Right renal cortex interstitium (tissue), 3 donors: ENCODE results near the gene CFAP46. TPM values are rescaled to one million over a fixed set of nuclear protein-coding genes. Genes with fewer than 3 reads are reported as not detected.
"Not testable (repeated sequence)": the region's sequence is repeated elsewhere in the genome, so short reads cannot be mapped to it uniquely, and the experiment has no call there.

ENCODE experiments used
- DNase-seq, 3 donors: peaks; one replicate each; pipeline ENCODE4 v3.0.0-alpha.2; 2013; ENCODE audit warnings: low read depth in 3 of 3, low spot score in 2 of 3
- polyA plus RNA-seq, 3 donors: library from polyadenylated mRNA; unstranded; fragments of 120-200 nt; gene quantifications; one replicate each; pipeline ENCODE4 v1.2.1, GENCODE V29; 2013; ENCODE audit not compliant: insufficient read length in 3 of 3

CFAP46 gene
- polyA plus RNA-seq, 3 donors, result 6.1 to 7.8 (median 6.7) TPM

DNA sequence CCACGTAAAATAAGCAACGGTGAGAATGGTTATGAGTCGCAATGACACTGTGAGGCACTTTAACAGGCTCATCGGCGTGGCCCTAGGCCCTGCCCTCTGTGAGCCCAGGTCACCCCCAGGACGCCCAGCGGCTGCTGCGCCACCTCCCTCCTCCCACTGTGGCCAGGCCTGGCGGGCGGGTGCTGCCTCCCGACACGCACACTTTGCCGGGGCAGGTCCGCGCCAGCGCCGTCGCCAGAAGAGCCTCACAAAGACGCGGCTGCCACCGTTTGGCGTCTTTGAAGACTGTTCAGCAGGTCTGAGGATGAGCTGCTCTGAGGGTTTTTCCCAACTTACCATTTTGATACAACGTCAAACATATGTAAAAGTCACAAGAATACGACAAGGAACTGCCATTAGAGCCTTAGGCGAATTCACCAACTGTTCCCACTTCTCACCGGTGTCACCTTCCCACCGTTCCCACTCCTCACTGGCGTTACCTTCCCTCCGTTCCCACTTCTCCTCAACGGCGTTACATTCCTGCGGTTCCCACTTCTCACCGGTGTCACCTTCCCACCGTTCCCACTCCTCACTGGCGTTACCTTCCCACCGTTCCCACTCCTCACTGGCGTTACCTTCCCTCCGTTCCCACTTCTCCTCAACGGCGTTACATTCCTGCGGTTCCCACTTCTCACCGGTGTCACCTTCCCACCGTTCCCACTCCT, 22.5 kb upstream of the CFAP46 start:
- not testable (repeated sequence) for DNase-seq

DNA sequence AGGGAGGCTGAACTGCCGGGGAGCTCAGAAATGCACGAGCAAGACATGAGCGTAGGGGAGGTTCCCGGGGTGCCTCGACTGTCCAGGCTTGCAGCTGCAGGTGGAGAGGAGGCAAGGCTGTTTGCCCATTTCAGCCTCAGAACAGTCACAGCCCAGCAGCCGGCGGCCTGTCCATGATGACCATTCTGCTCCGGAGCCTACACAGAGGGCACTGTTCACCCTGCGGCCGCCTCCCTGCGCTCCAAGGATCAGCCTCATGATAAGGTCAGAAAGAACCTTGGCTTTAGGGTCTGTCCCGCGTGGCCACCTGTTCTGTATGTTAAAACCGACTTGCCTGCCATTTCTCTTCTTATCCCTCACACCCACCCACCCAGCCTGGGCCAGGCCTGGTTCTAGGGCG, 21.9 kb upstream of the CFAP46 start:
- no peak for DNase-seq

DNA sequence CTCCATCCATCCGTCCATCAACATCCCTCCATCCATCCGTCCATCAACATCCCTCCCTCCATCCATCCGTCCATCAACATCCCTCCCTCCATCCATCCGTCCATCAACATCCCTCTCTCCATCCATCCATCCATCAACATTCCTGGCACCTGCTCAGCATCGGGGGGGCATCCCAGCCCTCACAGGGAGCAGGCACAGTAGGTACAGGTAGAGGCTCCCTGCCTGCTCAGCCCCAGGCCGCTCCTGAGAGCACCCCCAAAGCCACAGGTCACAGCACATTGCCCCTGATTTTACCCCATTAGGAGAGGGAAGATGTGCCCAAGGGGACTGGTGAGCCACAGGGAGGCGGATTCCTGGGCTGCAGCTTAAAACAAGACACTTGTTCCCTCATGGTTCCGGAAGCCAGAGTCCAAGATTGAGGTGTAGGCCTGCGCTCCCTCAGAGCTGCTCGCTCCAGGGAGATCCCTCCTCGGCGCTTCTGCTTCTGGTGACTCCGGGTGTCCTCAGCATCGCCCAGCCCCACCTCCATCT, 21.1 kb upstream of the CFAP46 start:
- DNase-seq, result no peak

DNA sequence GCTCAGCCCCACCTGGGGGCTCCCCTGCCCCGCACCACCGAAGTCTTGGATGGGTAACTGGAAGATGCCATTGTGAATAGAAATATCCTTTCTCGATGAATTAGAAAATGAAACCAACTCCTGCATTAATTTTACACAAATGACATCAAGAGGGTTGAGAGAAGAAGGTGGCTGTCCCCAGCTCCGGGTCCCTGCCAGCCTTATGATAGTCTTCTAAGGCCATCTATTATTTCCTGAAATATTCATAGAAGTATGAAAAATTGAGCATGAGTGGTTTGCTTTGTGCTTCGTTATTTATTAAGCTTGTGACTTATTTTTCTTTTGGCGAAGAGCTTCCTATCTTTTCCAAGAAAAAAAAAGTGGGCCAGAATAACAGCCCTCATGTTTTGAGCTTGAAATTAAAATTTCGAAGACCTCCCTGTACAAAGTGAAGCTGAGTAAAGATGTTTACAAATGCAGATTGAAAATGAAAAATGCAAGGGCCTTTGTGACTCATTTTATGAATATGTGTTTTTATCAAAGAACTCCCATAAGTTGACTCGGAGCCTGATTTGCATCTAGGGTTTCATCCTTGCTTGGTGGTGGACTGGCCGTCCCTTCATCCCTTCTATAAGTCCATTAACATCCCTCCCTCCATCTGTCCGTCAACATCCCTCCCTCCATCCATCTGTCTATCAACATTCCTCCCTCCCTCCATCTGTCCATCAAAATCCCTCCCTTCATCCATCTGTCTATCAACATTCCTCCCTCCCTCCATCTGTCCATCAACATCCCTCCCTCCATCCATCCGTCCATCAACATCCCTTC, 20.5 kb upstream of the CFAP46 start:
- DNase-seq, result no peak

DNA sequence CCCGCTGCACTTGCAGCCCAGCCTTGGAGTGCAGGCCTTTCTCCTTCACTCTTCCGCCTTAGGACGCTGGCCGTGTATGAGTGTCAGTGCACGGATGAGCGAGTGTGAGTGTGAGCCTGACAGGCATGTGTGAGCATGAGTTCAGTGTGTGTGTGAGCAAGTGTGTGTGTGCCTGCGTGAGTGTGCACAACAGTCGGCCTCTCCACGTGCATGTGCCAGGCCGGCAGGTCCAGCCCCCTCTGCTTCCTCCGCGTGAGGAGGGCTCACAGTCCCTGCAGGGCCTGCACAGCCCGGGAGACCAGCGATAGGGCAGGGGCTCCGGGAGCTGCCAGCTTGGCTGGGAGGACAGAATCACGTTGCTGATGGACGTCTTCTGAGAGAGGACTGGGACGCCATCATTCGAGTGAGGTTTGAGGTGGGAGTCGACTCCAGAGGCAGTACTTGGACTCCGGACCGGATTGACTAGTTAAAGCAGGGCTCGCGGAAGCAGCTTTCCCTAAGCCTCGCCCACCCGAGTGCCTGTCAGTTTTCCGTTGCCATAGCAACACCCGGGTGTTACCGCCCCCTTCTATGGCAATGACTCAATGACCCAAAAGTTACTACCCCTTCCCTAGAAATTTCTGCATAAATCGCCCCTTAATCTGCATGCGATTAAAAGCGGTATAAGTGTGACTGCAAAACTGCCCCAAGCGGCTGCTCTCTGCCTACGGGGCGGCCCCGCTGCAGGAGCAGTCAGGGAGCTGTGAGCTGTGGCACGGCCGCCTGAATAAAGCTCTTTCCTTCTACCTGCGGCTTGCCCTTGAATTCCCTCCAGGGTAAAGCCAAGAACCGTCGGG, 19.6 kb upstream of the CFAP46 start:
- peak; percentile 74 to 81 (median 75) for DNase-seq

DNA sequence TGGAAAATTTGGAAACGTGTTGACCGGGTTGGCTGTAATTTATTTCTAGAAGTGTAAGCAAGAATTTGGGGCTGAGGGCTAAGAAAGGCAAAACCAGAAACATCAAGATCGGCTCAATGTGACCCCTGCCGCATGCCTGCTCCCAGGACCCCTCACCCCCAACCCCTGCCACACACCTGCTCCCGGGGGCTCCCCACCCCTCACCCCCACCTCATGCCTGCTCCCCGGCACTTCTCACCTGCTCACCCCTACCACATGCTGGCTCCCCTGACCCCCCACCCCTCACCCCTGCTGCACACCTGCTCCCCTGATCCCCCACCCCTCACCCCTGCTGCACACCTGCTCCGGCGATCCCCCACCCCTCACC, 19.0 kb upstream of the CFAP46 start:
- DNase-seq, result no peak

DNA sequence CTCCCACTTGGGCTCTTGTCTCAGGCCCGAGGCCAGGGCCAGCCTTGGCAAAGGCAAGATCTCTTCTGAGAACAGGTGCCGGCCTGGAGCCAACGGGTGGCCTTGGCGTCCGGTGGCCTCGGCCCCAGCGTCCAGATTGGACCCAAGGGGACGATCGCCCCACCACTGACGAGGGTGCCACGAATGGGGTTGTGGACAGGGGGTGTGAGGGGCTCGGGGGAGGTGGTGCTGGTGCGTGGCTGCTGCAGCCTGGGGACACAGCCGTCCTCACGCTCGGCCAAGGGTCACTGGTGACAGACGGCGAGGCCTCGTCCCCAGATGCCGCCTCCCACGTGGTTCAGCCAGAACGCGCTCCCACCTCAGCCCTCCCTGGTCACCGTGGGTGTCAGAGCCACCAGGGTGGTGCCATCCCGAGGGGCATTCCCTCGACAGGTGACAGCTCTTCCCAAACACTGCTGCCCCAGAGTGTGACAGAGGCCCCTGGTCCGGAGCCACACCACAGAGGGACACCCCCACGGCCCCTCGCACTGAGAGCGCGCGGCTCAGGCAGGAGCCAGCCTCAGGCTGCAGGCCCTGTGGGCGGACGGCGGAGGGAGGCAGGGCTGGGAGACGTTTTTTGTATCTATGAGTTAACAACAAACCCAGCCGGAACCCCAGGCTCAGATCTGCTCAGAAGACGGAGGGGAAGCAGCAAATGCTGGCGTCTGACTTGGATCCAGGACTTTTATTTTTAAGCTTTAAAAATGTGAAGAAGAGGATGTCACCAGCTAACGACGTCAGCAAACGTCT, 18.5 kb upstream of the CFAP46 start:
- DNase-seq, result no peak

DNA sequence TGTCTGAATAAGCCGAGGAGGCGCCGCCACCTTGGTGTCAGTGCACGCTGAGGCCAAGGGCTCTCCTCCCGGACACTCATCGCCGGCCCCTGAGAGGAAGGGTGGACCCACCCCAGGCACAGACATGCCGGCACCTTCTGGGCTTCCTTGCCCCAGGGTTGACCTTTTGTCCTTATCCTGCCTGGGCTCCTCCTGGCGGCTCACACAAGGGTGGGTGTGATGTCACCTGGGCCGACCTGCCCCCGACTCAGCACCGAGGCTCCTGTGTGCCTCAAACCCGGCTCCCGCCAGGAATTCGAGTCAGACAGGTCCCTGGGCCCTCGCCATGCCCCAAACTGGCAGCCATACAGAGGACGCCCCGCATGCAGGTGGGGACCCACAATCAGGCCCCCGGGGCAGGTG, 17.7 kb upstream of the CFAP46 start:
- DNase-seq, result no peak

DNA sequence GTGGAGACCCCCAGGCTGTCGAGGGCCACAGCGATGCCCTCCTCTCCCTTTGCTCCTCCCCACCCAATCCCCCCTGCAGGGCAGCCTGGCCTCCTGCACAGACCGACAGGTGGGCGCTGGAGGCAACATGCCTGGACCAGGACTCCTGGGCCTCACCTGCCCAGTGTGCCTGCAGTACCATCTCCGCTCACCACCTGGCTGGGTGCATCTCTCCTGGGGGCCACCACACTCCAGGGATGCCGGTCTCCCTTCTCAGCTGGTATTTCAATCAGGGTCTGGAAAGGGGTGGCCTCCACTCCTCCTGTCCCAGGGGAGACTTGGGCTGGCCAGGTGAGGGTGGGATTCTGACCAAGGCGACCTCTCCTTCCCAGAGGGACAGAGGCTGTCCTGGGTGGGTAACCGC, 17.2 kb upstream of the CFAP46 start:
- no peak for DNase-seq

DNA sequence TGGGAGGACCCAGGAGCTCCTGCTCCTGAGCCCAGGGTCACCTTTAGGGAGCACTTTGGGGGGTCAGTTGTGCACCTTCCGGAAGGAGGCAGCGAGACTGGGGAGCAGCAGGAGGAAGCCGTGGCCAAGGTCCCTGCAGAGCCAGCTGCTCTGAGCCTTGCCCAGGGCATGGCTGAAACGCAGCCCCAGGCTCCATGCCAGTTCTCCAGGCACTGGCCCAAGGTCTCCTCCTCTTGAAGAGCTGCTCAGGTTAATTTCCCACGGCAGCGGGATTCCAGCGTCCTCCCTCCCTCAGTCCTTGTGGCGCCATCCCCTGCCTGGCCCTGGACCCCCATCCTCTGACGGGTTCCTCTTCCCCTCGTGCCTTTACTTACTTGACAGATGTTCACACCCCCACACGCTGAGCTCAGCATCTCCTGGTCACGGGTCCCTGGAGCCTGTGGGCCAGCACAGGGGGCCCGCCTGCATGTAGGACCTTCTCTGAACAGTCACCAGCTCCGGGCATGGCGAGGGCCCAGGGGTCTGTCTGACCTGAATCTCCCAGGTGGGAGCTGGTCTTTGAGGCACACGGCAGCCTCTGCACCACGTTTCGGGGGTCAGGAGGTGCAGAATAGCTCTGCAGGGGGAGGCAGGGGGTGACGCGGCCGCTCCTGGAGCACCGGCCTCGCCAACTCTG, 16.7 kb upstream of the CFAP46 start:
- no peak for DNase-seq

DNA sequence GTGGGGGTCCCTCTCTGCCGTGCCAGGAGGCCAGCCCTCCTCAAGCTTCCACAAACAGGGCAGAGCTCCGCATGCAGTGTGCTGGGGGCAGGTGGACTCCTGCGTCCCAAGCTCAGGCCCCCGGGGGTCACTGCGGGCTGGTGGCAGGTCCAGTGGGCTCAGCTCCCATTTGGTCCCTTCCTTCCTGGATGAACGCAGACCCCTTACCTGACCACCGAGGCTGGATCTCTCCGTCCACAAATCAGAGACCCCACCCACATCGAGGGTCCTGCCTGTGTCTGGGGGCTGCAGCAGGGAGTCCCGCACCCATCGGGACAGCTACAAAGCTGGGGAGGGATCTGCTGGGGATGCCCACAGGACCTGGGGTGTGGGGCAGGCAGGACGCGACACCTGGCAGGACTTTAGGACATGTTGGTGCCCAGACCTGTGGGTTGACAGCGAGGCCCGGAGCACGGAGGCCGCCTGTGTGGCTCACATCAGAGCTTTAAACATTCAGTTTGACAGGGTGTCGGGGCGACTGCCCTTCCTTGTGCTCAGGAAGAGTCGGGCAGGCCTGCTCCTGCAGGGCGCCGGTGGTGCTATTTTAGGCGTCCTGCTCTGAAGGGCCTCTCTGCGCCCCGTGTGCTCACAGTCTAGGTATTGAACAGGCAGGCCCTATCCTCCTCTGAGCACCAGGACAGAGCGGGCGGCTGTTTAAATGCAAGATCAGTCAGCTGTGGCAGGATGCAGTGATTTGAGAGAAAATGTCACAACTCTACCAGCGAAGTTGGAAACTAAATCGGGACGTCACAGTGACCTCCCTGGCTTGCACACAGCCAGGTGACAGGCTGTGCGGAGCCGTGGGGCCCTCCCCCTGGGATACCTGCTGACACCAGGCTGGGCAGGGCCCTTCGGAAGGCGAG, 15.9 kb upstream of the CFAP46 start:
- no peak for DNase-seq

DNA sequence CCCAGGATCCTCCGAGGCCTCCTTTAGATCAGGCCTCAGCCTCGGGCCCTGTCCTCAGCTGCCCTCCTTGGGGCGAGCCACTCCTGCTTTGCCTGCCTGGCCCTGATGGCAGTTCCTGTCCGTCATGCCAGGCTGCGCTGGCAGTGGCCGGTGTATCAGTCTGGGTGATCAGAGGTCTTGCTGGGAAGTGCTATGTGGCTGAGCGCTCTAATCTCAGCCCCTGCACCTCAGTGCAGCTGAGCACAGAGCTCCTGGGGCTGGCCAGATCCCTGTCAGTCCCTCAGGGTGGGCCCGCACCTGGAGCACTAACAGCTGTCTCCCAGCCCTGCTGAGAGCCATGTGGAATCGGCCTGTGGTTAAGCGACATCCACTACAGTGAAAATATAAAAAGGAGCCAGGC, 14.8 kb upstream of the CFAP46 start:
- no peak for DNase-seq

DNA sequence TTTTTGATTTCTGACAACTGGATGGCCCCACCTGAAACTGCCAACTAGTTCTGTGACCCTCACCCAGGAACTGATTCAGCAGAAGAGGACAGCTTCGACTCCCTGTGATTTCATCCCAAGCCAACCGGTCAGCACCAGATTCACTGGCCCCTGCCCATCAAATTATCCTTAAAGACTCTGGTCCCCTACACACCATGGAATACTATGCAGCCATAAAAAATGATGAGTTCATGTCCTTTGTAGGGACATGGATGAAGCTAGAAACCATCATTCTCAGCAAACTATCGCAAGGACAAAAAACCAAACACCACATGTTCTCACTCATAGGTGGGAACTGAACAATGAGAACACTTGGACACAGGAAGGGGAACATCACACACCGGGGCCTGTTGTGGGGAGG, 13.9 kb upstream of the CFAP46 start:
- DNase-seq, result not testable (repeated sequence)

DNA sequence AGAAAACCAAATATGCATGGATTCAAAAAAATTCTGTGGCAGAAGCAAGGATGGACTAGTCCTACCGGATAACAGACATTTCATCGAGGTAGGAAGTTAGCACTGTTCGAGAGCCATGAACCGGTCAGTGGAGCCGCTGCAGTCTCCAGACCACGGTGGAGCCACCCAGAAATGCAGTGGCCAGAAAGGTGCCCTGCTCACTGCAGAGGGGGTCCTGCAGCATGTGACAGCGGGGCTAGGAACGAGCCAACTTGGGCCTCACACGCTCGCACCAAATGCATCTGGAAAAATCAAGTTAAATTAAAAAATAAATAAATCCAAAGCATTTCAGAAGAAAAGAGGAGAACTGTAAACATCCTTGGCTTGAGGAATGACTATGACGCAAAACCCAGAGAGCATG, 13.1 kb upstream of the CFAP46 start:
- DNase-seq, result no peak

DNA sequence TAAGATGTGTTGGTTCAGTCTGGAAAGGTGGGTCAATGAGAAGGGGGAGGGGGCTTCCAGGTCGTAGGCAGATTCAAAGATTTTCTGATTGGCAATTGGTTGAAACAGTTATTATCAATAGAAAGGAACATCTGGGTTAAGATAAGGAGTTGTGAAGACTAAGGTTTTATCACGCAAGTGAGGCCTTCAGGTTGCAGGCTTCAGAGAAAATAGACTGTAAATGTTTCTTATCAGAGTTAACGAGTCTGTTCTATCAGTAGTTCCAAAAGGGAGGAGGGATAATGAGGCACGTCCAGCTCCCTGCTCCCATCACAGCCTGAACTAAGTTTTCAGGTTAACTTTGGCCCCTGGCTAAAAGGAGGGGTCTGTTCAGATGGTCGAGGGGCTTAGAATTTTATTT, 11.1 kb upstream of the CFAP46 start:
- no peak for DNase-seq

DNA sequence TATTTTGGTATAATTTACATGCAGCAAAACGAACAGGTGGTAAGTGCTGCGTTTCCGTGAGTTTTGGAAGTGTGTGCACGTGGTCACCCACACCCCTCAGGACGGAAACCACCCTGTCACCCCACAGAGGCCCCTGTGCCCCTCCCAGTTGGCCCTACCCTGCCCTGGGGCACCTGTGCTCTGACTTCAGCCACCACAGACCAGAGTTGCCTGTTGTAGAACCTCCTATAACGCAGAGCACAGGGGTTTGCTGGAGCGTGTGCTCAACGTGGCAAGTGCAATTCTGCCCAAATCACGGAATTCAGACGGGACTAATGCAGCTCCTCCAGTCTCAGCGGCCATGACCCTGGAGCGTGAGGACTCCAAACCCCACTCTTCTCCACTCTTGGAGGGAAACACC, 9.6 kb upstream of the CFAP46 start:
- DNase-seq, result no peak

DNA sequence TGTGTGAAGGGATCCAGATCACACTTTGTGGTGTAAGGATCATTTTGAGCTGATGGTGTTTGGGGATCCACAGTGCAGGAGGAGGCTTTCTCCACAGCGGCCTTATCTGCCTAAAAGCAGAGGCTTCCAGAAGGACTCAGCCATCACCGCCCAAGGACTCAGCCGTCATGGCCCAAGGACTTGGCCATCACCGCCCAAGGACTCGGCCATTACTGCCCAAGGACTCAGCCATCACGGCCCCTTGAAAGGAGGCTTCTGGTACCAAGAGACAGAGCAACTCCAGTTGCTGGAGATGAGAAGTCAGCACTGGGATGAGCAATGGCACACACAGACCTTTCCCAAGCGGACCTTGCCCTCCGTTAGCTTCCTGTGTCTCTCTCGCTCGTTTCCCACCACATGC, 6.0 kb upstream of the CFAP46 start:
- no peak for DNase-seq

DNA sequence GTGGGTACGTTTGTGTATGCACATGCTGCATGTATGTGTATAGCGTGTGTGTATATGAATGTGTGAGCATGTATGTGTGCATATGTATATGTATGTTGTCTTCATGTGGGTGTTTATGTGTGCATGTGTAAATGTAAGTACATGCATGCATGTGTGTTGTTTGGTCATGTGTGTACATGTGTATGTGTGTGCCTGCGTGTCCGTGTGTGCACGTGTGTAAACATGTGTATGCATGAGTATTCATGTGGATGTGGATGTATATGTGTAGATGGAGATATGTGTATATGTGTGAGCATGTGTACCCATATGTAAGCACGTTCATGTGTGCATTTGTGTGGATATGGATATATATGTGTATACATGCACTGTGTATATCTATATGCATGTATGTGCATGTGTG, 5.5 kb upstream of the CFAP46 start:
- no peak for DNase-seq
